H1 (cell line): Measurements from ENCODE around the gene MMP20. TPM values are rescaled to one million over a fixed set of nuclear protein-coding genes. Genes with fewer than 3 reads are reported as not detected.

ENCODE experiments used
- CTCF ChIA-PET: fragments of 300-600 bp; sonication (Branson Sonifier 250); formaldehyde crosslinking; loops from one replicate; lab custom pipeline; 2021; ENCODE audit not compliant: partially characterized antibody; lab: Charles Lee
- POLR2A ChIA-PET: fragments of 300-600 bp; sonication (Branson Sonifier 250); formaldehyde crosslinking; loops from one replicate; lab custom pipeline; 2021; ENCODE audit warnings: inconsistent platforms; ENCODE audit not compliant: partially characterized antibody; lab: Charles Lee
- DNase-seq, 2 experiments: peaks; one replicate each; pipeline versions ENCODE4 v3.0.0 to v3.0.0-alpha.2; 2010 to 2022; ENCODE audit warnings: low spot score in 2 of 2, low read depth in 1 of 2, mixed read lengths in 1 of 2
- FAIRE-seq: peaks from 2 replicates; lab custom pipeline; 2011; peaks lifted over from hg19 to GRCh38; lab: Jason Lieb, UNC
- H2AFZ ChIP-seq: 2 replicates; pipeline ENCODE4 v1.8.1; 2012; ENCODE audit warnings: low read length, inconsistent platforms
- H2AK5ac ChIP-seq: 2 replicates; pipeline ENCODE4 v1.6.1; 2013; ENCODE audit warnings: low read depth, low read length
- H2BK120ac ChIP-seq: replicated peaks from 2 replicates; pipeline ENCODE3; 2013; ENCODE audit warnings: low read depth, low read length, inconsistent platforms
- H2BK12ac ChIP-seq: 2 replicates; pipeline ENCODE4 v1.6.1; 2013; ENCODE audit warnings: low read depth, low read length
- H2BK15ac ChIP-seq: 2 replicates; pipeline ENCODE4 v1.6.1; 2013; ENCODE audit warnings: low read length
- H2BK20ac ChIP-seq: 2 replicates; pipeline ENCODE4 v1.6.1; 2013; ENCODE audit warnings: low read length
- H2BK5ac ChIP-seq: 2 replicates; pipeline ENCODE4 v1.6.1; 2013; ENCODE audit warnings: low read depth, low read length
- H3K14ac ChIP-seq: 2 replicates; pipeline ENCODE4 v1.6.1; 2013; ENCODE audit warnings: inconsistent platforms; ENCODE audit not compliant: insufficient read length
- H3K18ac ChIP-seq: 2 replicates; pipeline ENCODE4 v1.6.1; 2013; ENCODE audit warnings: low read length; ENCODE audit errors: extremely low read depth
- H3K23ac ChIP-seq: 2 replicates; pipeline ENCODE4 v1.6.1; 2013; ENCODE audit warnings: inconsistent platforms; ENCODE audit not compliant: insufficient read length
- H3K23me2 ChIP-seq: 2 replicates; pipeline ENCODE4 v1.6.1; 2013; ENCODE audit warnings: low read depth, low read length
- H3K27ac ChIP-seq: 2 replicates; pipeline ENCODE4 v1.6.1; 2011; ENCODE audit warnings: low read depth, low read length, inconsistent platforms
- H3K27me3 ChIP-seq, 4 experiments: replicated peaks in 1 of 4; 1 replicate in 1 of 4; 2 replicates in 3 of 4; pipeline versions ENCODE4 v1.6.1 to v1.8.1; 2011 to 2013; ENCODE audit warnings: low read length in 3 of 4, mild to moderate bottlenecking in 3 of 4, inconsistent platforms in 2 of 4, mixed read lengths in 2 of 4, moderate library complexity in 1 of 4; ENCODE audit not compliant: control insufficient read depth in 3 of 4, insufficient read depth in 3 of 4; ENCODE audit errors: extremely low read depth in 1 of 4
- H3K36me3 ChIP-seq, 4 experiments: 2 replicates each; pipeline versions ENCODE4 v1.6.1 to v1.8.1; 2011 to 2013; ENCODE audit warnings: mild to moderate bottlenecking in 4 of 4, low read length in 3 of 4, moderate library complexity in 2 of 4, control low read depth in 1 of 4, inconsistent platforms in 1 of 4; ENCODE audit not compliant: insufficient read depth in 4 of 4, control insufficient read depth in 2 of 4
- H3K4ac ChIP-seq: replicated peaks from 2 replicates; pipeline ENCODE3; 2013; ENCODE audit warnings: low read length, low read depth, mixed read lengths, inconsistent platforms; ENCODE audit not compliant: insufficient read length
- H3K4me1 ChIP-seq, 4 experiments: replicated peaks in 1 of 4; 1 replicate in 1 of 4; 2 replicates in 3 of 4; pipeline versions ENCODE4 v1.6.1 to v1.8.1; 2011 to 2013; ENCODE audit warnings: low read length in 3 of 4, inconsistent platforms in 2 of 4, mixed read lengths in 1 of 4; ENCODE audit not compliant: insufficient read depth in 4 of 4, control insufficient read depth in 3 of 4
- H3K4me2 ChIP-seq, 2 experiments: 2 replicates each; pipeline versions ENCODE4 v1.6.1 to v1.8.1; 2011 to 2013; ENCODE audit warnings: low read depth in 2 of 2, low read length in 2 of 2, control low read depth in 1 of 2, inconsistent platforms in 1 of 2, mild to moderate bottlenecking in 1 of 2; ENCODE audit not compliant: insufficient read depth in 1 of 2
- H3K4me3 ChIP-seq, 4 experiments: fragments of 200-600, 300-600 bp in 1 of 4; sonication (generic), shearing (Covaris generic), sonication (Bioruptor Twin) in 1 of 4; 2 replicates each; pipeline versions ENCODE4 v1.5.1 to v1.8.1; 2011 to 2016; ENCODE audit warnings: low read length in 4 of 4, low read depth in 3 of 4, control low read depth in 2 of 4, inconsistent platforms in 2 of 4, mild to moderate bottlenecking in 2 of 4, mixed read lengths in 1 of 4, moderate library complexity in 1 of 4; ENCODE audit not compliant: insufficient read depth in 2 of 4; ENCODE audit errors: extremely low read depth in 1 of 4
- H3K56ac ChIP-seq: replicated peaks from 2 replicates; pipeline ENCODE3; 2013; ENCODE audit warnings: low read depth, mild to moderate bottlenecking, mixed read lengths, low read length, inconsistent platforms; ENCODE audit not compliant: insufficient read length
- H3K79me1 ChIP-seq: 2 replicates; pipeline ENCODE4 v1.6.1; 2013; ENCODE audit warnings: low read depth, low read length, control low read depth
- H3K79me2 ChIP-seq, 2 experiments: 2 replicates each; pipeline versions ENCODE4 v1.6.1 to v1.8.1; 2012 to 2013; ENCODE audit warnings: low read length in 2 of 2, mild to moderate bottlenecking in 2 of 2, inconsistent platforms in 1 of 2; ENCODE audit not compliant: insufficient read depth in 2 of 2, control insufficient read depth in 1 of 2
- H3K9ac ChIP-seq, 4 experiments: replicated peaks in 1 of 4; 1 replicate in 1 of 4; 2 replicates in 3 of 4; pipeline versions ENCODE4 v1.6.1 to v1.8.1; 2011 to 2013; ENCODE audit warnings: low read depth in 3 of 4, low read length in 3 of 4, control low read depth in 2 of 4, mild to moderate bottlenecking in 2 of 4, moderate library complexity in 2 of 4, inconsistent platforms in 1 of 4; ENCODE audit errors: extremely low read depth in 1 of 4
- H3K9me3 ChIP-seq, 2 experiments: 2 replicates each; pipeline versions ENCODE4 v1.6.1 to v1.8.1; 2012 to 2013; ENCODE audit warnings: mild to moderate bottlenecking in 2 of 2, moderate library complexity in 2 of 2, control low read depth in 1 of 2, inconsistent platforms in 1 of 2, low read depth in 1 of 2, low read length in 1 of 2, mixed read lengths in 1 of 2; ENCODE audit not compliant: insufficient read depth in 2 of 2
- H4K20me1 ChIP-seq, 2 experiments: replicated peaks in 1 of 2; 2 replicates each; pipeline versions ENCODE3 to v1.8.1; 2011 to 2013; ENCODE audit warnings: inconsistent platforms in 2 of 2, low read length in 2 of 2, mild to moderate bottlenecking in 1 of 2; ENCODE audit not compliant: insufficient read depth in 2 of 2, control insufficient read depth in 1 of 2
- H4K5ac ChIP-seq: 2 replicates; pipeline ENCODE4 v1.6.1; 2013; ENCODE audit warnings: low read length, low read depth, mixed read lengths, inconsistent platforms; ENCODE audit not compliant: insufficient read length
- H4K8ac ChIP-seq: 2 replicates; pipeline ENCODE4 v1.8.0; 2013; ENCODE audit warnings: mild to moderate bottlenecking, moderate library complexity, low read length, inconsistent platforms; ENCODE audit not compliant: insufficient read depth; ENCODE audit errors: extremely low read depth
- H4K91ac ChIP-seq: replicated peaks from 2 replicates; pipeline ENCODE3; 2013; ENCODE audit warnings: low read length, mixed read lengths, inconsistent platforms; ENCODE audit not compliant: insufficient read length
- CBX5 ChIP-seq: fragments of 300-800, 300-1000 bp; sonication (generic); IDR thresholded peaks from 2 replicates; pipeline ENCODE4 v1.7.1; 2016; ENCODE audit warnings: antibody characterized with exemption, low read length, low read depth
- KDM1A ChIP-seq: fragments of 200-600, 300-600 bp; sonication (generic); IDR thresholded peaks from 2 replicates; pipeline ENCODE4 v1.7.1; 2016; ENCODE audit warnings: mild to moderate bottlenecking, low read length, borderline replicate concordance
- PHF8 ChIP-seq: fragments of 200-600 bp; sonication (generic); conservative IDR thresholded peaks from 2 replicates; pipeline ENCODE4 v1.7.1; 2012; ENCODE audit warnings: low read depth, mild to moderate bottlenecking, inconsistent platforms, low read length, moderate library complexity
- RAD21 ChIP-seq, 2 experiments: IDR thresholded peaks in 1 of 2; conservative IDR thresholded peaks in 1 of 2; 2 replicates each; pipeline ENCODE4 v1.6.1; 2011; ENCODE audit warnings: low read depth in 2 of 2, low read length in 2 of 2, improper control_type of control experiment in 1 of 2, inconsistent platforms in 1 of 2, mild to moderate bottlenecking in 1 of 2, moderate library complexity in 1 of 2
- SP4 ChIP-seq: IDR thresholded peaks from 2 replicates; pipeline ENCODE4 v1.6.1; 2012; ENCODE audit warnings: low read length, inconsistent platforms
- TCF12 ChIP-seq: IDR thresholded peaks from 2 replicates; pipeline ENCODE4 v1.6.1; 2011; ENCODE audit warnings: low read depth, mild to moderate bottlenecking, low read length
- WGBS, 2 experiments: shearing (Covaris generic) in 1 of 2; methylation state at CpG; one replicate each; pipeline versions ENCODE4 v1.1.6 to v1.1.7; 2013 to 2015; ENCODE audit warnings: low lambda C conversion rate in 2 of 2, mixed read lengths in 2 of 2, inconsistent platforms in 1 of 2, low coverage in 1 of 2, missing lambda C conversion rate in 1 of 2; ENCODE audit not compliant: insufficient replicate concordance in 2 of 2, insufficient coverage in 1 of 2, insufficient read length in 1 of 2; ENCODE audit errors: extremely low coverage in 1 of 2, missing lambda C conversion rate in 1 of 2; 5-methylcytosine and 5-hydroxymethylcytosine counted together
- polyA plus RNA-seq, 7 experiments: library from polyadenylated mRNA; depleted of rRNA in 3 of 7; stranded (reverse) in 5 of 7; unstranded in 2 of 7; fragments of >200 nt in 5 of 7; fragments of 200-250 nt in 2 of 7; gene quantifications; 1 replicate in 5 of 7; 2 replicates in 1 of 7; 4 replicates in 1 of 7; pipeline versions ENCODE4 v1.2.1 to v1.2.3, GENCODE V29; 2011 to 2013; ENCODE audit warnings: missing spikeins in 2 of 7, mixed read lengths in 2 of 7
- total RNA-seq: library from RNA; stranded (reverse); fragmentation: NEBNext Ultra II Directional; extraction: Animal tissue kit (Norgen Biotek cat#: 25700); gene quantifications from 2 replicates; pipeline ENCODE4 v1.2.1, GENCODE V29; 2021
- TF ChIP-seq, protein P1 (sequence below): IDR thresholded peaks from 2 replicates; pipeline ENCODE4 v1.6.1; 2011; ENCODE audit warnings: low read depth, mild to moderate bottlenecking, low read length; ENCODE audit not compliant: insufficient read depth

Gene MMP20
- total and polyA plus RNA-seq, 2 of the 8 experiments (the other 6 are each of a cell fraction or from before 2014, with no cell fraction given), result not detected

DNA sequence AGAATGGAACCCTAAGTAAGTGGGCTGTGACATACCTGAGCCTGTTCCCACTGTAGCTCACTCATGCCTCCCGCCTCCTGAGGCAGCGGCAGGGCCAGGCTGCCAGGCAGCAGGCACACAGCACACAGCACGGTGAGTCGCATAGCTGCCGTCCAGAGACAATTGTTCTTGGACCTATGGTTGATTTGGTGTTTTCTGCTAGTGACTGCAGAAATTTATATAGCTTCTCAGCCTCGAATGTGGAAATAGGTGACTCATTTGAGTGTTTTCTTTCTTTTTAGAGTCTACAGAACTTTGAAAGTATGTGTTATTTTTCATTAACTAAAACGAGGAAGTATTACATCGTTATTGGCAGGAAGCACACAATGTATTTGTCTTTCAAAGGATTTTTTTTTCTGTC lies 94.6 kb downstream of the MMP20 start, which contains the start of gene MMP7:
MMP7 (minus strand) TSS at position 190 of the 400 bp plus-strand sequence; CDS start at position 143, 47 bp downstream.
- H4K5ac ChIP-seq, result no peak within 1 kb of the TSS
- no peak within 1 kb of the TSS for H3K23ac ChIP-seq
- H3K18ac ChIP-seq, result no peak within 1 kb of the TSS
- no peak within 1 kb of the TSS for H3K4me2 ChIP-seq
- no peak for FAIRE-seq
- H2AK5ac ChIP-seq, result no peak within 1 kb of the TSS
- H3K4ac ChIP-seq, result no peak within 1 kb of the TSS
- H2BK12ac ChIP-seq, result no peak within 1 kb of the TSS
- no peak within 1 kb of the TSS for H4K91ac ChIP-seq
- no peaks in the 10 kb centered on the region for H4K20me1 ChIP-seq
- H2BK20ac ChIP-seq, result no peak within 1 kb of the TSS
- H2BK15ac ChIP-seq, result no peak within 1 kb of the TSS
- no peaks in the 10 kb centered on the region for H3K79me1 ChIP-seq
- no peak within 1 kb of the TSS for H4K8ac ChIP-seq
- no peak within 1 kb of the TSS for H3K4me3 ChIP-seq
- H2BK120ac ChIP-seq, result no peak within 1 kb of the TSS
- H3K79me2 ChIP-seq, result no peaks in the 10 kb centered on the region
- DNase-seq, result no peak
- H3K14ac ChIP-seq, result no peak within 1 kb of the TSS
- peaks cover 0 to 1% (median 0%) of the 10 kb centered on the region in 4 experiments; a peak in 1 of 7 replicates for H3K27me3 ChIP-seq
- no peak within 1 kb of the TSS for H3K9ac ChIP-seq
- ChIA-PET POLR2A (no interaction called here), CTCF (interaction anchor here (0.8 kb wide), 1 partner anchor 12 kb away, joined by 3 read pairs; no protein-coding TSS in a partner anchor)
- H3K9me3 ChIP-seq, result no peaks in the 10 kb centered on the region
- WGBS, 2 experiments, result 83% methylated on average over 8 of the region's 8 CpGs; no CpG with 5 or more reads in 1 of the 2 experiments
- H3K36me3 ChIP-seq, result no peaks in the 10 kb centered on the region
- H3K27ac ChIP-seq, result no peak within 1 kb of the TSS
- no peak within 1 kb of the TSS for H3K56ac ChIP-seq
- H2AFZ ChIP-seq, result 0 out of 2 replicates have a peak within 1 kb of the TSS, but pooled peaks have one; percentile 71
- no peak for TF ChIP-seq SP4
- TF ChIP-seq RAD21 (IDR thresholded peaks at IDR 0.05 in 1 of 2, conservative IDR thresholded peaks at IDR 0.05 in 1 of 2; ENCODE audit: low read depth in 2 of 2, low read length in 2 of 2), result no peak; a peak in 1 of 4 replicates
- no peak for TF ChIP-seq TCF12
- TF ChIP-seq PHF8, result no peak
- no peak for TF ChIP-seq KDM1A
- TF ChIP-seq, protein P1, sequence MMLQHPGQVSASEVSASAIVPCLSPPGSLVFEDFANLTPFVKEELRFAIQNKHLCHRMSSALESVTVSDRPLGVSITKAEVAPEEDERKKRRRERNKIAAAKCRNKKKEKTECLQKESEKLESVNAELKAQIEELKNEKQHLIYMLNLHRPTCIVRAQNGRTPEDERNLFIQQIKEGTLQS, result no peak
- no peak for TF ChIP-seq CBX5
- no peaks in the 10 kb centered on the region; a peak in 2 of 7 replicates for H3K4me1 ChIP-seq
- no peak within 1 kb of the TSS for H2BK5ac ChIP-seq
- no peaks in the 10 kb centered on the region for H3K23me2 ChIP-seq
